Limb (tissue), 2 donors: Measurements from ENCODE around the gene LCN9.
A peak's percentile ranks its signal among the peaks of the same experiment; 100 is the strongest.
"Not testable (repeated sequence)": the region's sequence is repeated elsewhere in the genome, so short reads cannot be mapped to it uniquely, and the experiment has no call there.

Experiments used
- DNase-seq, 2 donors: peaks; one replicate each; pipeline ENCODE4 v3.0.0-alpha.2; 2016; ENCODE audit errors: extremely low spot score in 2 of 2

LCN9 gene, protein sequence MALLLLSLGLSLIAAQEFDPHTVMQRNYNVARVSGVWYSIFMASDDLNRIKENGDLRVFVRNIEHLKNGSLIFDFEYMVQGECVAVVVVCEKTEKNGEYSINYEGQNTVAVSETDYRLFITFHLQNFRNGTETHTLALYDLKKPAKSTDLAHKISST

GRCh38 chr9:135662758-135663450 lies at the start of gene LCN9:
Gene LCN9 (plus strand): TSS chr9:135663309. CDS start chr9:135663322, 13 bp downstream.
- peak; percentile 10 to 51 for DNase-seq

GRCh38 chr9:135613946-135614805 lies 48.9 kb upstream of the LCN9 start:
- DNase-seq = no peak

DNA sequence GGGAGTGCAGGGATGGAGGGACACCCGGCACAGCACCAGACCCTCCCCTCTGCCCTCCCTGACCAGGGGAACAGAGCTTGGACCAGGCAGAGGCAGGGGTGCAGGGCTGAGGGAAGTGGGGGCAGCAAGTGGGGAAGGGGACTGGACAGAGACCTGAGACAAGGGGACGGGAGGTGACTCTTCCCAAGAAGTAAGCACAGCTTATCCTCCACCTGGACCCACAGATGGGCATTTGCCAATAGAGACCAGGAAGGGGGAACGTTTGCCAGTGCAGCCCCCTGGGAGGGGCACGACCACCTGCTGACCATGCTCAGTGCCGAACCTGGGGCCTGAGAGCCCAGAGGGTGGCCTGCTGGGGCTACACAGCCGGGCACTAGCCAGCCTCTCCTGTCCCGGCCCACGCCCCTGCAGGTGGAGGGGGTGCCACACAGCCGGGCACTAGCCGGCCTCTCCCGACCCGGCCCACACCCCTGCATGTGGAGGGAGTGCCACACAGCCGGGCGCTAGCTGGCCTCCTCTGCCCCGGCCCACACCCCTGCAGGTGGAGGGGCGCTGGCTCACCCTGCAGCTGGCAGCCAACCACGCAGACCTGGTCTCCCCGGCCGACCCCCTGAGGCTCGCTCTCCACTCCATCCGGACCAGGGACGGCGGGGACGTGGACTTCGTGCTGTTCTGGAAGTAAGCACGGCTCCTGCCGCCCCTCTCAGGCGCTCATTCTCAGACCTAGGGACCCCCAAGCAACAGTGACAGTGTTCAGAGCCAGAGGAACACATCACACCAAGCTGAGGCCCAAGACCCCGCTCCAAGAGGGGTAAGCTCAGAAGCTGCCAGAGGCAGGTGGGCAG lies 48.1 kb upstream of the LCN9 start:
- DNase-seq = no peak

GRCh38 chr9:135615666-135616618 lies 47.2 kb upstream of the LCN9 start:
- no peak for DNase-seq

DNA sequence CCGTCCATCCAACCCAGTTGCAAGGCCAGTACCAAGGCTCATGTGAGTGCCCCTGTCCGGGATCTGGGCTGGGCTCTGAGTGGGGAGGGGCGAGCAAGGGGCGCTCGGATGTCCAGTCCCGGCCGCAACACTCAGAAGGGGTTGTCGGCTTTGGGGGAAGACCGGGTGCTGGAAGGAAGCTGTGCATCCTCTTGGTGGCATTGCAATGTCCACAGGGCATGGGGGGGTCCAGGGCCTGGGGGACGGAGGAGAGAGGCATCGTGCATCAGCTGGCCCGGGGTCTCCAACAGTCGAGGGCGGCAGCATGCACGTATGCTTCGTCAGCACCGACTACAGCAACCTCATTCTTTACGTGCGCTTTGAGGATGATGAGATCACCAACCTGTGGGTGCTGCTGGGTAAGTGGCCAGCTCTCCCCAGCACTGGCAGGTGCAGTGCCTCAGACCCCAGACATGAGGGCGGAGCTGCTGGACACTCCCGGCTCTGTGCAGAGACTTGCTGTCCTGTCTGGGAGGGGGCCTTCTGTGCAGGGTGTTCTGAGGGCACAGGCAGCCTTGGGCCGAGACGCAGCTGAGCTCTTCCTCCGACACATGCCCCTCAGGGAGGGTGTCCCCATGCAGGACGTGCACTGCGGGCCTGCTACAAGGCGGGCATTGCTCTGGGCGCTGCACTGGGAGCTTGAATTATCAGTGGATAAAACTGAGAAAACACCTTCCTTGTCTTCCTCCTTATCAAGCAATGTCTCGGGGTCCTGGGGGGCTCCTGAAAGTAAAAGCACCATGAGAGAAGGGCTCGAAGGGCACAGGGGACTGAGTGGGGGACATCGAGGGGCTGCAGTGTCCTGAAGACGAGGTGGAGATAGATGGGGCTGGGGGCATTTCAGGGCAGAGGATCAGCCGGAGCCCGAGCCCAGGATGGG lies 46.2 kb upstream of the LCN9 start:
- DNase-seq = no peak

GRCh38 chr9:135617538-135617900 lies 45.6 kb upstream of the LCN9 start:
- no peak for DNase-seq

DNA sequence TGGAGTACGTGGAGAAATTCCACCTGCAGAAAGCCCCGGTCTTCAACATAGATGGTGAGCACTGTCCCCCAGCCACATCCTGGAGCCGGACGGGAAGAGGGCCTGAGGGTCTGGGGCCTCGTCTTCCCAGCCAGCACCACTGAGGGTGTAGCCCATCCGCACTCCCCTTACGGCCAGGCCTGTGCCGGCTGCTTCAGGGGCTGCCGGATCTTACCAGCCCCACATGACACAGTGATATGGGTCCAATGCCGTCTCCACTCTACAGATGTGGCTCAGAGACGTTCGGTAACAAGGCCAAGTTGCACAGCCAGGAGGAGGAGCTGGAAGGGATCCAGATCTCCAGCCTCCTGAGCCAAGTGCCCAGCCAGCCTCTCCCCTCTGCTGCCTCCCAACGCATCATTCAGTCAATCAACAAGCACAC lies 45.1 kb upstream of the LCN9 start:
- no peak for DNase-seq

GRCh38 chr9:135618866-135619598 lies 44.1 kb upstream of the LCN9 start:
- no peak for DNase-seq

GRCh38 chr9:135619599-135619886 lies 43.6 kb upstream of the LCN9 start:
- DNase-seq = no peak

DNA sequence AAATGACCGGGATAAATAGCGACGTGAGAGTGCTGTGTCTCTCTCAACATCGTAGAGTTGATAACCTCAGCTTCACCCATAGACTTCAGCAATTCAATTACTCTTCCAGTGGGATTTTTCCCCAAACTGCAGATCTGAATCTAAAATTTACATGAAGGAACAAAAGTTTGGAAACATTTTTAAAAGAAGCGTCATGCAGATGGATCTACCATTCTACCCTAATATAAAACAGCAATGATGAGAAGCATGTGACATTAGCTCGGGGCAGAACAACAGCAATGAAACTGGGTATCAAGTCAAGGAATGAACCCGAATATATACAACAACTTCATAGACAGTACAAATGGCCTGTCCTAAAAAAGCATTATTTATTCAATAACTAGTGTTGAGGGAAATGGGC lies 42.6 kb upstream of the LCN9 start:
- no peak for DNase-seq

DNA sequence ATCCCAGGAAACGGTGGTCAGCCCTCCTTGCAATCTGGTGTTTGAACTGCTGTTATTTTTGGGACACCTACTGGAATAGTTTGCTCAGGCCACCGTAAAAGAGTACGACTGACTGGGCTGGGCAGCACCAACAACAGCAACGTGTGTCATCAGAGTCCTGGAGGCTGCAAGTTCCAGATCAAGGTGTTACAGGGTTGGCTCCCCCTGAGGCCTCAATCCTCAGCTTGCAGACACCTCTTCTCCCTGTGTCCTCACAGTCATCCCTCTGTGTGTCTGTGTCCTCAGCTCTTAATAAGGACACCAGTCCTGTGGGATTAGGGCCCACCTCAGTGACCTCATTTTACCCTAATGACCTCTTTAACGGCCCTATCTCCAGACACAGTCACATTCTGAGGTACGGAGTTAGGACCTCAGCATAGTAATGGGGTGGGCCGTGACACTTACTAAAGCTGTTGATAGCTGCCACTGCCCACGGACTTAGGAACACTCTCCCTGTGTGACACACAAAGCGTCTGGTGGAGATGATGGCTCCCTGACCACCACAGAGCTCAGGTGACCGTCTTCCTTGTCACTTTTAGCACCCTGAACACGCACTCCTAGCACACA lies 40.6 kb upstream of the LCN9 start:
- no peak for DNase-seq

GRCh38 chr9:135624282-135624681 lies 38.8 kb upstream of the LCN9 start:
- no peak for DNase-seq

DNA sequence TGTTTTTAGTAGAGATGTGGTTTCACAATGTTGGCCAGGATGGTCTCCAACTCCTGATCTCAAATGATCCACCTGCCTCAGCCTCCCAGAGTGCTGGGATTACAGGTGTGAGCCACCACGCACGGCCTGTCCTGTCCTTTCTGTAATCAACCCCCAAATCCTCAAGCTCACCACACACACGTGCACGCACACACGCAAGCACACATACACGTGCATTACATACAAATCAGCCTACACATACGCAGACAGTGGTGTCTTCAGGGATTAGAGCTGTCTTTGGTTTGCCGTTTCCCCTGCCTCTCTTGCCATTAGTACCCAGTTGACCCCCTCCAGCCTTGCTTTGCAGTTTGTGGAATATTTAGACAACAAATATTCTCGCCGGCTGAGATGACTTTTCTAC lies 30.3 kb upstream of the LCN9 start:
- DNase-seq = no peak

GRCh38 chr9:135636930-135637530 lies 26.1 kb upstream of the LCN9 start:
- not testable (repeated sequence) for DNase-seq

- DNase-seq = no peak
Measured at GRCh38 chr9:135639196-135639595, 23.9 kb upstream of the LCN9 start, which contains the start of gene GLT6D1. Gene GLT6D1 (minus strand): TSS chr9:135639540. CDS start chr9:135639187, 353 bp downstream.

DNA sequence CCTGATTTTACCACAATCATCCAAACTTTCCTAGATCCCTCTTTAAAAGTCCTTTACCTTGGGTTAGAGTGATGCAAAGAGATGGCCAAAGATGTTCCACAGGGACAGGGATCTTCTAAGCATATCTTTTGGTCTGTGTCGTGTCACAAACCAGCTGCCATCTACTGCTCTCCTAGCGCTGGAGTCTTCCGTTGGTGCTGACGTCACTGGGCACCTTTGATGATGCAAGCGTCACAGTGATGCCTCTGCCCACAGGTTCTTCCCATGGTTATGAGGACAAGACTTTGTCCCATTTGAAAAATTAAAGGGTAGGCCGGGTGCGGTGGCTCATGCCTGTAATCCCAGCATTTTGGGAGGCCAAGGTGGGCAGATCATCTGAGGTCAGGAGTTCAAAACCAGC lies 22.1 kb upstream of the LCN9 start:
- no peak for DNase-seq

GRCh38 chr9:135641745-135642144 lies 21.4 kb upstream of the LCN9 start:
- DNase-seq = no peak

DNA sequence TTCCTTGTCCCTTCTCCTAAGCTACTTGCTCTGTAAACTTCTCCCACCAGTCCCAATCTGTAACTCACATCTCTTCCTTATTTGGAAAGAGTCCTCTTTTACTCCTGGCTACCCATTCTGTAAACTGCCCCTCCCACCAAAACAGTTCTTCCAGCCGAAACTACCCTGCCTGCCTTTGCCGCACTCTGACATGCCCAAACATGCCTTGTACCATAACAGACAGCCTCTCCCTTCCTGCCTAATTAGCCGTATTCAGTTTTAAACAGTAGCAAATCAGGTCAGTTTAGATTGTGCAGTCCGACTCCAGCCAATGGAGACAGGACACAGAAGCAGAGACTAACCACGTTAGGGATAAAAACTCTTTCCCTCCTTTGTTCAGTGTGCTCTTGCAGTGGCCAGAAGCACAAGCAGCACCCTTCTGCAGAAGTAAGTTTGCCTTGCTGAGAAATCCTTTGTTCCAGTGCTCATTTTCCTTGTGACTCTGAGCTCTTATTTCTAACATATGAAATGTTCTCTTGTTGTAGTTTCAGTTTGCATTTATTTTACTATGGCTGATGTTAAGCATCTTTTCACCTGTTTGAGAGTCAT lies 18.4 kb upstream of the LCN9 start:
- no peak for DNase-seq
